Erythroblast (primary cell): ENCODE results near the gene PHF21B.

ENCODE experiments used
- GATA1 ChIP-seq: IDR thresholded peaks from 2 replicates; pipeline ENCODE4 v1.6.1; 2011; ENCODE audit warnings: low read depth, mild to moderate bottlenecking, control low read depth, low read length, moderate library complexity
- POLR2A ChIP-seq: IDR thresholded peaks from 2 replicates; pipeline ENCODE4 v1.6.1; 2011; ENCODE audit warnings: mild to moderate bottlenecking, low read length

DNA sequence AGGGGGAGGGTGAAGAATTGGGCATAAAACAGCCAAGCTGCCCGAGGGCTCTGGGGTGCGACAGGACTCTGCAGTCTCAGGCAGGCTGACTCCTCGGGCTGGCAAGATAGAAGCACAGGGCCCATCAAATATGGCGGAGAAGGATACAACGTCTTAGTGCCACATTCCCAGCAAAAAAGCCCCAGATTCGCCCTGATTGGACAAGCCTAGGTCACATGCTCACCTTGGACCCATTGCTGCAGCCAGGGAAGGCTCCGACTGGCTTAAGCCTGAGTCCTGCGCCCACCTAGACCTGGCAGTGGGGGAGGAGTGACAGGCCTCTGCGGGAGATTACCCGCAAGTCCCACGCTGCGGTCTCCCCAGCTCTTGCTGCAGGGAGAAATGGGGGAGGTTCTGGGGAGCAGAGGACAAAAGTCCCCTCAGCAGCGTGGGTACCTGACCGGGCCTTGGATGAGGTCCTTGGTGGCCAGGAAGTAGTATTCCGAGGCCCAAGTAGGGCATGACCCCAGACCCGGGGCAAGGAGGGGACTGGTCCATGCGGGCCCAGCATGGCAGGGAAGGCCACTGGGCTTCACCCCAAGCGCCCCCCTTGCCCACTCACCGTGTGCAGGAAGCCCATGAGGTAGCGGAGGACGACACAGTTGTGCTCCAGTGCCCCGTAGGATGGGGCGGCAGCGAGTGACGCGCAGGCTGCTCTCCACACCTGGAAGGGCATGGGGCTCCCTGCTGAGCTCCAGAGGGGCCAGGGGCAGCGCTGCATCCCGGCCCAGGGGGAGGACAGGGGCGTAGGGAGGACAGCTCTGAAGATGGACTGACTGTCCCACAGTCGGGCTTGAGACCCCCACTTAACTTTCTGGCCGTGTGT is 144.4 kb downstream of the PHF21B start:
- TF ChIP-seq POLR2A (no peak), GATA1 (no peak)
